ENCODE measurements around the gene BDP1.
"Not testable (repeated sequence)": the region's sequence is repeated elsewhere in the genome, so short reads cannot be mapped to it uniquely, and the experiment has no call there.

BDP1 gene

GRCh38 chr5:71471193-71471592, 15.7 kb downstream of the BDP1 start:
- DNase-seq (ENCODE audit: low read depth, low spot score), result no peak

DNA sequence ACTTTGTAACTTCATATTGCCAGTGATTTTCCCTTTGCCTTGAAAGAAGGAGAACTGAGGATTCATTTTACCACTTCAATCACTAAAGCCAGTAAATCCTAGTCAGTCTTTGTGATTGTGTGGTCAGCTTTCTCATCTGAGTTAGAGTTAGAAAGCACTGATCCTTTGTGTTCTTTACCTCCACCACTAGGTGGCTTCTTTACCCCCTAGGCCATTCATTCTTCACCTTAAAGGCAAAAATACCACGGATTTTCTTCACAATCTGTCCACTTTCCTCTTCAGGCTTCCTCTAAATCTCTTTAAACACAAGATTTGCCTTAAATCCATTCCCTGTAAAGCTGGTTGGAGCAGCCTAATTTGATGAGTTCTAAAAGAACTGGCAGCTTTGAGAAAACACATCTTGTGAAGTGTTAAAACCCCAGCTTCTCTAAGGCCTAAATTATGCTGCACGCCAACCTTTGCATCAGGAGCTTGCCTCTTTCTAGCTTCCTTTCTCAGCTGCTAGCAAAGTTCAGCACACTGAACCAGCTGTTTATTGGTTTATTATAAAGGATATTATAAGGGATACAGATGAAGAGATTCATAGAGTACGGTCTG, 20.4 kb downstream of the BDP1 start:
- no peak for DNase-seq (ENCODE audit: low read depth, low spot score)

DNA sequence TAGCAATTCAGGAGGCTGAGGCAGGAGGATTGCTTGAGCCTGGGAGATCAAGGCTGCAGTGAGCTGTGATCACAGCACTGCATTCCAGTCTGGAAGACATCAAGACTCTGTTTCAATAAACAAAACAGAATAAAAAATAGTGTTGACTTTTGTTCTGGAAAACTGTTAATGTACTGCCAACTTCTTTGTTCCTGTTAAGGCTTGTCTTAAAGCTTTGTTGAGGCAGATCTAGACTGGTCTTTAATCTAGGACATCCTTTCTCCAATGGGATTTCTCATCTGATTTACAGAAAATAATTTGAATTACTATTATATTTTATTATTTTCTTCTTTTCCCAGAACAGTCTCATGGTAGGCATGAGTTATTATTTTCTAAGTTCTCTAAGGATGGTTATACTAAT, 26.0 kb downstream of the BDP1 start:
- no peak for DNase-seq (ENCODE audit: low read depth, low spot score)

GRCh38 chr5:71482132-71482531, 26.7 kb downstream of the BDP1 start:
- no peak for DNase-seq (ENCODE audit: low read depth, low spot score)

DNA sequence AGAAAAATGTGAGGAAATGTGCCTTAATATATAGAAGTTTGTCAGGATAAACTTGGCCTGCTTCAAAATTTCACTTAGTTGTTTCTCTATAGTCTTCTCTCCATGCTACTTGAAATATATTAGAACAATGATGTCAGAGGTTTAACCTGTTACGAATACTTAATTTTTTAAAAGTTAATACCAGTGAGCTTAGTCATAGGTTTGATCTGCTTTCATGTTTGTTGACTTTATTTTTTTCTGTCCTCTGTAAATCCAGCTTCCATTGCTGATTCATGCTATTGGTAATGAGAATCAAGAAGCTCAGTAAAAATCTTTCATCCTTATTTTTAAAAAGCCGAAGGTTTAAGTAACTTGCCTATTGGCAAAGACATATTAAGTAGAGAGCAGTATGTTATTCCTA, 27.9 kb downstream of the BDP1 start:
- no peak for DNase-seq (ENCODE audit: low read depth, low spot score)

DNA sequence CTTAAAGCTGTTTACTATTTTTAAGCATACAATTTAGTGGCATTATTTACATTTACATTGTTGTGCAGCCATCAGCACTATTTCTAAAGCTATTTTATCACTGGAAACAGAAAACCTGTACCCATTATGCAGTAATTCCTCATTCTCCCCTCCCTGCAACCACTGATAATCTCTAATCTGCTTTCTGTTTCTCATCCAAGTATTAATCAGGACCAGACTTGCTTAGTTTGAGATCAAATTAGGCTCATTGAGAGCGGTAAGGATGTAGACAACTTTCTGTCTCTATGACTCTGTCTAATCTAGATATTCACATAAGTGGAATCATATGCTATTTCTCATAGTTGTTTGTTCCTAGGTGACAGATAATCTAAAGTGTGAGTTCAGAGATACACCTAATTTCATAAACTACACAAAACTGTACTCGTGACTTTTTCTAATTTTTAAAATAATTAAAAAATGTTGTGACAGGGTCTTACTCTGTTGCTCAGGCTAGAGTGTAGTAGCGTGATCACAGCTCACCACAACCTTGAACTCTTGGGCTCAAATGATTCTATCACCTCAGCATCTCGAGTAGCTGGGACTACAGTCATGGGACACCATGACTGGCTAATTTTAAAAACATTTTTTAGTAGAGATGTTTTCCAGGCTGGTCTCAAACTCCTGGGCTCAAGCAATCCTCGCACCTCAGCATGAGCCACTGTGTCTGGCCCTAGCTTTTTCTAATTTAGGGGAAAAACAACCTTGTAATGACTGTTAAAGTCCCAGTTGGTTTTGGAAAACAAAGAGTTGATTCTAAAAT, 37.6 kb downstream of the BDP1 start:
- DNase-seq (ENCODE audit: low read depth, low spot score), result no peak

GRCh38 chr5:71494202-71494601, 38.8 kb downstream of the BDP1 start:
- not testable (repeated sequence) for DNase-seq (ENCODE audit: low read depth, low spot score)

DNA sequence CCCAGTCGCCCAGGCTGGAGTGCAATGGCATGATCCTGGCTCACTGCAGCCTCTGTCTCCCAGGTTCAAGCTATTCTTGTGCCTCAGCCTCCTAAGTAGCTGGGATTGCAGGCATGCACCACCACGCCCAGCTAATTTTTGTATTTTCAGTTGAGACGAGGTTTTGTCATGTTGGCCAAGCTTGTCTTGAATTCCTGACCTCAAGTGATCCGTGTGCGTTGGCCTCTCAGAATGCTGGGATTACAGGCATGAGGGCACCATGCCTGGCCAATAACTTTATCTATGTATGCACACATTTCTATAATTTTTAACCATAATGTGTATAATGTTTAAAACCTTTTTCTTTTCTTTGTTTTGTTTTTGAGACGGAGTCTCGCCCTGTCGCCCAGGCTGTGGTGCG, 43.3 kb downstream of the BDP1 start:
- DNase-seq (ENCODE audit: low read depth, low spot score), result not testable (repeated sequence)

GRCh38 chr5:71503536-71503935, 48.1 kb downstream of the BDP1 start:
- no peak for DNase-seq (ENCODE audit: low read depth, low spot score)

DNA sequence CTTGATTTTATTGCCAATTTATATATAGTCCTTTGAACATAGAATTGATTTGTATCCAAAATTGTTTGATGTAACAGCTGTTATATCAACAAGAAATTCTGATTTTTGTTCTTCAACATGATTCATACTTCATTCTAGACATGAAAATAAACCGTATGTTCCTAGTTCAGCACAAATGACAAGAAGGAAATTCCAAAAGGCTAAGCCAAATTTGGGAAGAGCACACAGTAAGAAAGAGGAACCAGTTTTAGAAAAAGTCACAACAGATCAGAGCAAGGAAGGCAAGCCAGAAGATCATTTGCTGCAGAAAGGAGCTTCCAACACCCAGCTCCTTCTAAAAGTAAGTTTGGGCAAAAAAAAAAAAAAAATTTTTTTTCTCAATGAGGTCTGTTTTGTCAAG, 66.7 kb downstream of the BDP1 start:
- no peak for DNase-seq (ENCODE audit: low read depth, low spot score)

DNA sequence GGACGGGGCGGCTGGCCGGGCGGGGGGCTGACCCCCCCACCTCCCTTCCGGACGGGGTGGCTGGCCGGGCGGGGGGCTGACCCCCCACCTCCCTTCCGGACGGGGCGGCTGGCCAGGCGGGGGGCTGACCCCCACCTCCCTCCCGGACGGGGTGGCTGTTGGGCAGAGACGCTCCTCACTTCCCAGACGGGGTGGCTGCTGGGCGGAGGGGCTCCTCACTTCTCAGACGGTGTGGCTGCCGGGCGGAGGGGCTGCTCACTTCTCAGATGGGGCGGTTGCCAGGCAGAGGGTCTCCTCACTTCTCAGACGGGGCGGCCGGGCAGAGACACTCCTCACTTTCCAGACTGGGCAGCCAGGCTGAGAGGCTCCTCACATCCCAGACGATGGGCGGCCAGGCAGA, 70.2 kb downstream of the BDP1 start:
- DNase-seq (ENCODE audit: low read depth, low spot score), result not testable (repeated sequence)

GRCh38 chr5:71528206-71528605, 72.8 kb downstream of the BDP1 start:
- no peak for DNase-seq (ENCODE audit: low read depth, low spot score)

GRCh38 chr5:71529682-71530081, 74.2 kb downstream of the BDP1 start:
- no peak for DNase-seq (ENCODE audit: low read depth, low spot score)

DNA sequence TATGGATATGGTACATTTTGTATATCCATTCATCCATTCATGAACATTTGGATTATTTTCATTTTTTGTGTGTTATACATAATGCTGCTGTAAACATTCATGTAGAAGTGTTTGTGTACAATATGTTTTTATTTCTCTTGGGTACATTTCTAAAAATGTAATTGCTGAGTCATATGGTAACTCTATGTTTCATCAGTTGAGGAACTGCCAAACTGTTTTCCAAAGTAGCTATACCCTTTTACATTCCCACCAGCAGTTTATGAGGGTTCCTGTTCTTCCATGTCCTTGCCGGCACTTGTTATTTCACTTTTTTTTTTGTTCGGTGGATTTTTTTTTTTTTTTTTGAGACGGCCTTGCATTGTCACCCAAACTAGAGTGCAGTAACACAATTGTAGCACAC, 77.7 kb downstream of the BDP1 start:
- DNase-seq (ENCODE audit: low read depth, low spot score), result no peak

GRCh38 chr5:71533615-71534014, 78.2 kb downstream of the BDP1 start:
- no peak for DNase-seq (ENCODE audit: low read depth, low spot score)

GRCh38 chr5:71537687-71538086, 82.2 kb downstream of the BDP1 start:
- DNase-seq (ENCODE audit: low read depth, low spot score), result no peak

- not testable (repeated sequence) for DNase-seq (ENCODE audit: low read depth, low spot score)
Observed at GRCh38 chr5:71550885-71551284, 95.4 kb downstream of the BDP1 start.

GRCh38 chr5:71551582-71551981, 96.1 kb downstream of the BDP1 start:
- DNase-seq (ENCODE audit: low read depth, low spot score), result not testable (repeated sequence)

DNA sequence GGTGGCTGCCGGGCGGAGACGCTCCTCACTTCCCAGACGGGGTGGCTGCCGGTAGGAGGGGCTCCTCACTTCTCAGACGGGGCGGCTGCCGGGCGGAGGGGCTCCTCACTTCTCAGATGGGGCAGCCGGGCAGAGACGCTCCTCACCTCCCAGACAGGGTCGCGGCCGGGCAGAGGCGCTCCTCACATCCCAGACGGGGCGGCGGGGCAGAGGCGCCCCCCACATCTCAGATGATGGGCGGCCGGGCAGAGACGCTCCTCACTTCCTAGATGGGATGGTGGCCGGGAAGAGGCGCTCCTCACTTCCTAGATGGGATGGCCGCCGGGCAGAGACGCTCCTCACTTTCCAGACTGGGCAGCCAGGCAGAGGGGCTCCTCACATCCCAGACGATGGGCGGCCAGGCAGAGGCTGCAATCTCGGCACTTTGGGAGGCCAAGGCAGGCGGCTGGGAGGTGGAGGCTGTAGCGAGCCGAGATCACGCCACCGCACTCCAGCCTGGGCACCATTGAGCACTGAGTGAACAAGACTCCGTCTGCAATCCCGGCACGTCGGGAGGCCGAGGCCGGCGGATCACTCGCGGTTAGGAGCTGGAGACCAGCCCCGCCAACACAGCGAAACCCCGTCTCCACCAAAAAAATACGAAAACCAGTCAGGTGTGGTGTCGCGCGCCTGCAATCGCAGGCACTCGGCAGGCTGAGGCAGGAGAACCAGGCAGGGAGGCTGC, 96.7 kb downstream of the BDP1 start:
- not testable (repeated sequence) for DNase-seq (ENCODE audit: low read depth, low spot score)

DNA sequence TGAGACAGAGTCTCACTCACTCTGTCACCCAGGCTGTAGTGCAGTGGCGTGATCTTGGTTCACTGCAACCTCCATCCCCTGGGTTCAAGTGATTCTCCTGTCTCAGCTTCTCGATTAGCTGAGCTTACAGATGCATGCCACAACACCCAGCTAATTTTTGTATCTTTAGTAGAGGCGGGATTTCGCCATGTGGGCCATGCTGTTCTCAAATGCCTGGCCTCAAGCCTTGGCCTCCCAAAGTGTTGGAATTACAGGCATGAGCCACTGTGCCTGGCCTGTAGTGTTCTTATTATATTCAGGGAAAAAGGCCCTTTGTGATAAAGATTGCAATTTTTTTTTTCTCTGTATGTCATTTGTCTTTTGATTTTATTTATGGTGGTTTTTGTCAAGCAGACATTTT, 107.7 kb downstream of the BDP1 start:
- DNase-seq (ENCODE audit: low read depth, low spot score), result no peak

DNA sequence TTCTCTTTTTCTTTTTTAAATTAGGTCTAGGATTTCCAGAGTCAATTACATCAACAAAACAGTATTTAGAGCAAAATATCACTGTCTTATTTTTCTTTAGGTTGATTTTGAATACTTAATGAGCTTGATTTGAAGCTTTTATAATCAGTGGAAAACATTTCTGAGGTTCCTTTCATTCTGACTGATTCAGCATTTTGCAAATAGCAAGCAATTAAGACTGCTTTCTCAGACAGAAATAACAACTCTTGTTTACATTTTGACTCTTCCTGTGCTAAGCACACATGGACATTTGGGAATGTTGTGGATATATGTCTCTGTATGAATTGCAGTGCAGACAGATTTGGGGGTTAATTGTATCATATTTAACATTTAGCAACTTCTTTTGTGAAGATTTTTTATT, 109.4 kb downstream of the BDP1 start:
- no peak for DNase-seq (ENCODE audit: low read depth, low spot score)

- DNase-seq (ENCODE audit: low read depth, low spot score), result no peak
Observed at GRCh38 chr5:71569748-71570509, 114.5 kb downstream of the BDP1 start.
